Measurements from ENCODE around the gene MAFG. TPM values are rescaled to one million over a fixed set of nuclear protein-coding genes. Genes with fewer than 3 reads are reported as not detected.

Gene MAFG
- total RNA-seq, 2 experiments from 2014 or later = 10.8 to 13.3 TPM

DNA sequence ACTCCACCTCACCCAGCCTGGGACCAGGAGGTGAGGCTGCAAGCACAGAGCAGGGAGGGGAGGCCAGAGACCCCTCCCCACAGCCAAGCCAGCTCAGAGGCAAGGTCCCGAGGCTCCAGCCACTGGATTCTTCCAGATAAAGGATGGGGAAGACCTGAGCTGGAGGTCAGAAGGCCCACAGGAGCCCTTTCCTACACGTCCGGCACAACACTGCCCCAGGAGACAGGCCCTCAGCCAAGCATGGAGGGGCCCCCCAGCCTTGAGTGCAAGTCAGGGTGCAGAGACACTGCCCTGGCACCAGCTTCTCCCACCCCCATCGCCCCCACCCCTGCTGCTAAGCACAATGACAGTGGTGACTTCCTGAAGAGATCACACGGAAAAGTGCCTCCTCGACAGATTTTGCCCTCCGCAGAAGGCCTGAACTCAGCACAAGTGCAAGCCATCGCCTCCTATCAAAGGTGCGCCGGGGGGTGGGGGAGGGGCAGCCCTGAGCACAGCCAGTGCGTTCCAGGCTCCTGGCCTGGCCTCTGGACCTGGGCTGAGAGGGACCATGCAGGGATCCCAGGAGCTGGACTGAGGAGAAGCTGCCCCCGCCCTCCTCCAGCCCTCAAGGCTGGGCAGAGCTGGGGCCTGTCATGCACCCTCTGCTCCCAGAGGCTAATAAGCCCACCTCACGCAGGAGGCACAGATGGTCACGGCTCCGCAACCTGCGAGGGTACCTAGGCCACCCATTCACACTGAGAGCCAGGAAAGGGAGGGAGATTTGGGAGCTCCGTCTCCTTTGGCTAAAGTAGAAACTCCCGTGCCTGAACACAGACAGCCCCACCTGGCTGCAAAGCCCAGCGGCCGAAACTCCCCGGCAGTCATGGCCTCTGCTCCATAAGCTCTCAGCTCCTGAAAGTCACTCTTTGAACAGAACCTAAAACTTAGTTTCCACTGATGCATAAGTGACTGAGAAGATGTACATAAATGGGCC is 2.7 kb downstream of the MAFG start:
- ATAC-seq (ENCODE audit: poor library complexity) (no peak), DNase-seq (peak in 5 of 14 experiments; percentile 33 to 63 (median 49))
- peaks cover 20% of the 10 kb centered on the region for H3K4me1 Mint-ChIP-seq (ENCODE audit: low read depth)
- peaks cover 5% of the 10 kb centered on the region for H3K27me3 Mint-ChIP-seq
- peak overlapping the region; percentile 77 for H3K4me3 Mint-ChIP-seq
- intact Hi-C loops (cut with DNase I, micrococcal nuclease) = loop anchor here (5.0 kb wide), 3 partner anchors 33 to 223 kb away; partner anchors contain the start of genes ALYREF (in 1 of the 2), ANAPC11 (in 1 of the 2), ARHGDIA (in 1 of the 2) and MRPL12 (in 1 of the 2)
- Histone ChIP-seq H3K27me3 (ENCODE audit: control insufficient read depth in 1 of 2, insufficient read depth in 2 of 2, low read length in 2 of 2) (peaks cover 16 to 17% of the 10 kb centered on the region in 2 experiments), H3K9me3 (ENCODE audit: control insufficient read depth in 1 of 2, insufficient read depth in 1 of 2, low read length in 2 of 2) (no peaks in the 10 kb centered on the region), H3K4me3 (ENCODE audit: low read length) (no peak overlapping the region), H3K27ac (ENCODE audit: low read depth in 1 of 2, low read length in 2 of 2) (peak overlapping the region in 1 of 2 donors; percentile 13), H3K36me3 (ENCODE audit: insufficient read depth, low read length) (peaks cover 4% of the 10 kb centered on the region), H3K4me1 (ENCODE audit: insufficient read depth, low read length) (peaks cover 55% of the 10 kb centered on the region)
- ChIA-PET CTCF (interaction anchor here (1.2 to 3.9 kb wide), 2 partner anchors 35 kb away, joined by 3 to 16 read pairs; no protein-coding TSS in a partner anchor), POLR2A (interaction anchor here (0.7 to 3.5 kb wide), 4 partner anchors 8 to 222 kb away, joined by 3 to 26 read pairs (median 3); partner anchors contain the start of gene SIRT7)
- peak overlapping the region; percentile 33 for H3K27ac Mint-ChIP-seq
- H3K9me3 Mint-ChIP-seq = no peaks in the 10 kb centered on the region
- no peak for TF ChIP-seq CTCF (IDR thresholded peaks at IDR 0.05)
- H3K36me3 Mint-ChIP-seq (ENCODE audit: low read depth) = peaks cover 4% of the 10 kb centered on the region

DNA sequence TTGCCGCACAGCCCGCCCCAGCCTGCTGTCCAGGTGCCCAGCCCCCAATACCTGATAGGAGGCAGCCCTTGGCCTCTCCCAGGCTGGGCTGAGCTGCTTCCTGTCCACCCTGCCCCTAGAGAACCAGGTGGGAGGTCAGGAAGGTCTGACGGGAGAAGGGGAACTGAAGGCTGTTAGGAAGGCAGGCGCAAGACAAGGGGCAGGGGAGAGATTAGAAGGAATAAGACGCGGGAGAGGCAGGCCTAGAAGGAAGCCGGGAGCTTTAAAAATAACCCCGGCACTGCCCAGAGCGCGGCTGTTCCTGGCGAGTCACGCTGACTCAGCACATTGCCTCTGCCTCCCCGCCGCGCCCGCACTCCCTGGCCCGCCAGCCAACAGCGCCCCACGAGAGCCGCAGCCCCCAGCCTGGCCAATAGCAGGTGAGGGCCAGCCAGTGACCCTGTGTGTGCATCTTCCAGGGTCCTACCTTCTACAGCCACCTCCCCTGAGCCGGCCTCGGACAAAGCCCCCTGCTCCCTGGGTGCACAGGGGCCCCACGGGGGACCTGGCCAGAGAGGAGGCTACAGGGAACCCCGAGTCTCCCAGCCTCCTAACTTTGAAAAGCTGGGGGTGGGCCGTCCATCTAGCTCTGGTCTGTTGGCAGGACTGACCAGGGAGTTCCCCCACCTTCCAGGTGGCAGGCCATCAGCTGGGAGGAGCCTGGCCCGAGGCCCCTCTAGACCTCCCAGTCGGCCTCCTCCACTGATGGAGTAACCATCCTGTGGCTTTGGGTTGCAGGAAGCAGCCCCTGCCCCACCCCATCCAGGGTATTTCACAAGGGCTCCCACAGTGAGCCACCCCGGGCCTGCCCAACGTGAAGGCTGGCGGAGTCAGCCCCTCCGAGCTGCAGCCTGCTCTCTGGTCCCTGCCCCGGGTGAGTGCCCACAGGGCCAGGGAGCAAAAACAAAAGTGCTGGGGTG is 4.0 kb downstream of the MAFG start:
- DNase-seq (peak in 2 of 14 experiments; percentile 57 to 62), ATAC-seq (ENCODE audit: poor library complexity) (no peak)
- intact Hi-C loops (cut with DNase I, micrococcal nuclease) = no loop called here
- peaks cover 4 to 7% of the 10 kb centered on the region in 2 experiments for H3K27me3 ChIP-seq (ENCODE audit: control insufficient read depth in 1 of 2, insufficient read depth in 2 of 2, low read length in 2 of 2)
- peak overlapping the region; percentile 68 for H3K4me3 Mint-ChIP-seq
- POLR2A ChIA-PET = interaction anchor here (0.7 kb wide), 1 partner anchor 62 kb away, joined by 3 read pairs; no protein-coding TSS in a partner anchor
- TF ChIP-seq CTCF (IDR thresholded peaks at IDR 0.05) = no peak
- H3K4me1 Mint-ChIP-seq (ENCODE audit: low read depth) = peaks cover 21% of the 10 kb centered on the region
- H3K27ac ChIP-seq (ENCODE audit: low read depth in 1 of 2, low read length in 2 of 2) = no peak overlapping the region
- peaks cover 4% of the 10 kb centered on the region for H3K36me3 Mint-ChIP-seq (ENCODE audit: low read depth)
- no peaks in the 10 kb centered on the region for H3K9me3 Mint-ChIP-seq
- CTCF ChIA-PET = interaction anchor here (1.2 kb wide), 1 partner anchor 36 kb away, joined by 3 read pairs; no protein-coding TSS in a partner anchor
- H3K9me3 ChIP-seq (ENCODE audit: control insufficient read depth in 1 of 2, insufficient read depth in 1 of 2, low read length in 2 of 2) = no peaks in the 10 kb centered on the region
- H3K4me1 ChIP-seq (ENCODE audit: insufficient read depth, low read length) = peaks cover 55% of the 10 kb centered on the region
- H3K27ac Mint-ChIP-seq = no peak overlapping the region
- H3K4me3 ChIP-seq (ENCODE audit: low read length) = peak overlapping the region; percentile 8
- H3K27me3 Mint-ChIP-seq = no peaks in the 10 kb centered on the region
- peaks cover 4% of the 10 kb centered on the region for H3K36me3 ChIP-seq (ENCODE audit: insufficient read depth, low read length)

Data from CD4-positive, alpha-beta T cell (primary cell).